ENCODE data around the gene WDR74. TPM values are rescaled to one million over a fixed set of nuclear protein-coding genes. Genes with fewer than 3 reads are reported as not detected.

WDR74 gene
- total and polyA plus RNA-seq, 9 of the 15 experiments (the other 6 are each of a cell fraction or from before 2014, with no cell fraction given) = 32.7 to 210 (median 114) TPM

GRCh38 chr11:62850911-62851806, 11.8 kb upstream of the WDR74 start (continued):
- no peak for TF ChIP-seq ZNF77 (CRISPR knock-in tag; IDR thresholded peaks at IDR 0.05)
- TF ChIP-seq PURB (CRISPR knock-in tag; IDR thresholded peaks at IDR 0.05; ENCODE audit: low read depth) = no peak
- TF ChIP-seq, protein P1, sequence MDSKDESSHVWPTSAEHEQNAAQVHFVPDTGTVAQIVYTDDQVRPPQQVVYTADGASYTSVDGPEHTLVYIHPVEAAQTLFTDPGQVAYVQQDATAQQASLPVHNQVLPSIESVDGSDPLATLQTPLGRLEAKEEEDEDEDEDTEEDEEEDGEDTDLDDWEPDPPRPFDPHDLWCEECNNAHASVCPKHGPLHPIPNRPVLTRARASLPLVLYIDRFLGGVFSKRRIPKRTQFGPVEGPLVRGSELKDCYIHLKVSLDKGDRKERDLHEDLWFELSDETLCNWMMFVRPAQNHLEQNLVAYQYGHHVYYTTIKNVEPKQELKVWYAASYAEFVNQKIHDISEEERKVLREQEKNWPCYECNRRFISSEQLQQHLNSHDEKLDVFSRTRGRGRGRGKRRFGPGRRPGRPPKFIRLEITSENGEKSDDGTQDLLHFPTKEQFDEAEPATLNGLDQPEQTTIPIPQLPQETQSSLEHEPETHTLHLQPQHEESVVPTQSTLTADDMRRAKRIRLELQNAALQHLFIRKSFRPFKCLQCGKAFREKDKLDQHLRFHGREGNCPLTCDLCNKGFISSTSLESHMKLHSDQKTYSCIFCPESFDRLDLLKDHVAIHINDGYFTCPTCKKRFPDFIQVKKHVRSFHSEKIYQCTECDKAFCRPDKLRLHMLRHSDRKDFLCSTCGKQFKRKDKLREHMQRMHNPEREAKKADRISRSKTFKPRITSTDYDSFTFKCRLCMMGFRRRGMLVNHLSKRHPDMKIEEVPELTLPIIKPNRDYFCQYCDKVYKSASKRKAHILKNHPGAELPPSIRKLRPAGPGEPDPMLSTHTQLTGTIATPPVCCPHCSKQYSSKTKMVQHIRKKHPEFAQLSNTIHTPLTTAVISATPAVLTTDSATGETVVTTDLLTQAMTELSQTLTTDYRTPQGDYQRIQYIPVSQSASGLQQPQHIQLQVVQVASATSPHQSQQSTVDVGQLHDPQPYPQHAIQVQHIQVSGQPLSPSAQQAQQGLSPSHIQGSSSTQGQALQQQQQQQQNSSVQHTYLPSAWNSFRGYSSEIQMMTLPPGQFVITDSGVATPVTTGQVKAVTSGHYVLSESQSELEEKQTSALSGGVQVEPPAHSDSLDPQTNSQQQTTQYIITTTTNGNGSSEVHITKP (IDR thresholded peaks at IDR 0.05; ENCODE audit: partially characterized antibody) = no peak
- TF ChIP-seq HNRNPLL (IDR thresholded peaks at IDR 0.05; ENCODE audit: low read depth, low read length, poor library complexity, severe bottlenecking) = no peak
- TF ChIP-seq KDM2B (CRISPR knock-in tag; IDR thresholded peaks at IDR 0.05) = no peak
- TF ChIP-seq RBM25 (IDR thresholded peaks at IDR 0.05; ENCODE audit: low read depth, low read length, severe bottlenecking) = no peak
- TF ChIP-seq, protein P2, sequence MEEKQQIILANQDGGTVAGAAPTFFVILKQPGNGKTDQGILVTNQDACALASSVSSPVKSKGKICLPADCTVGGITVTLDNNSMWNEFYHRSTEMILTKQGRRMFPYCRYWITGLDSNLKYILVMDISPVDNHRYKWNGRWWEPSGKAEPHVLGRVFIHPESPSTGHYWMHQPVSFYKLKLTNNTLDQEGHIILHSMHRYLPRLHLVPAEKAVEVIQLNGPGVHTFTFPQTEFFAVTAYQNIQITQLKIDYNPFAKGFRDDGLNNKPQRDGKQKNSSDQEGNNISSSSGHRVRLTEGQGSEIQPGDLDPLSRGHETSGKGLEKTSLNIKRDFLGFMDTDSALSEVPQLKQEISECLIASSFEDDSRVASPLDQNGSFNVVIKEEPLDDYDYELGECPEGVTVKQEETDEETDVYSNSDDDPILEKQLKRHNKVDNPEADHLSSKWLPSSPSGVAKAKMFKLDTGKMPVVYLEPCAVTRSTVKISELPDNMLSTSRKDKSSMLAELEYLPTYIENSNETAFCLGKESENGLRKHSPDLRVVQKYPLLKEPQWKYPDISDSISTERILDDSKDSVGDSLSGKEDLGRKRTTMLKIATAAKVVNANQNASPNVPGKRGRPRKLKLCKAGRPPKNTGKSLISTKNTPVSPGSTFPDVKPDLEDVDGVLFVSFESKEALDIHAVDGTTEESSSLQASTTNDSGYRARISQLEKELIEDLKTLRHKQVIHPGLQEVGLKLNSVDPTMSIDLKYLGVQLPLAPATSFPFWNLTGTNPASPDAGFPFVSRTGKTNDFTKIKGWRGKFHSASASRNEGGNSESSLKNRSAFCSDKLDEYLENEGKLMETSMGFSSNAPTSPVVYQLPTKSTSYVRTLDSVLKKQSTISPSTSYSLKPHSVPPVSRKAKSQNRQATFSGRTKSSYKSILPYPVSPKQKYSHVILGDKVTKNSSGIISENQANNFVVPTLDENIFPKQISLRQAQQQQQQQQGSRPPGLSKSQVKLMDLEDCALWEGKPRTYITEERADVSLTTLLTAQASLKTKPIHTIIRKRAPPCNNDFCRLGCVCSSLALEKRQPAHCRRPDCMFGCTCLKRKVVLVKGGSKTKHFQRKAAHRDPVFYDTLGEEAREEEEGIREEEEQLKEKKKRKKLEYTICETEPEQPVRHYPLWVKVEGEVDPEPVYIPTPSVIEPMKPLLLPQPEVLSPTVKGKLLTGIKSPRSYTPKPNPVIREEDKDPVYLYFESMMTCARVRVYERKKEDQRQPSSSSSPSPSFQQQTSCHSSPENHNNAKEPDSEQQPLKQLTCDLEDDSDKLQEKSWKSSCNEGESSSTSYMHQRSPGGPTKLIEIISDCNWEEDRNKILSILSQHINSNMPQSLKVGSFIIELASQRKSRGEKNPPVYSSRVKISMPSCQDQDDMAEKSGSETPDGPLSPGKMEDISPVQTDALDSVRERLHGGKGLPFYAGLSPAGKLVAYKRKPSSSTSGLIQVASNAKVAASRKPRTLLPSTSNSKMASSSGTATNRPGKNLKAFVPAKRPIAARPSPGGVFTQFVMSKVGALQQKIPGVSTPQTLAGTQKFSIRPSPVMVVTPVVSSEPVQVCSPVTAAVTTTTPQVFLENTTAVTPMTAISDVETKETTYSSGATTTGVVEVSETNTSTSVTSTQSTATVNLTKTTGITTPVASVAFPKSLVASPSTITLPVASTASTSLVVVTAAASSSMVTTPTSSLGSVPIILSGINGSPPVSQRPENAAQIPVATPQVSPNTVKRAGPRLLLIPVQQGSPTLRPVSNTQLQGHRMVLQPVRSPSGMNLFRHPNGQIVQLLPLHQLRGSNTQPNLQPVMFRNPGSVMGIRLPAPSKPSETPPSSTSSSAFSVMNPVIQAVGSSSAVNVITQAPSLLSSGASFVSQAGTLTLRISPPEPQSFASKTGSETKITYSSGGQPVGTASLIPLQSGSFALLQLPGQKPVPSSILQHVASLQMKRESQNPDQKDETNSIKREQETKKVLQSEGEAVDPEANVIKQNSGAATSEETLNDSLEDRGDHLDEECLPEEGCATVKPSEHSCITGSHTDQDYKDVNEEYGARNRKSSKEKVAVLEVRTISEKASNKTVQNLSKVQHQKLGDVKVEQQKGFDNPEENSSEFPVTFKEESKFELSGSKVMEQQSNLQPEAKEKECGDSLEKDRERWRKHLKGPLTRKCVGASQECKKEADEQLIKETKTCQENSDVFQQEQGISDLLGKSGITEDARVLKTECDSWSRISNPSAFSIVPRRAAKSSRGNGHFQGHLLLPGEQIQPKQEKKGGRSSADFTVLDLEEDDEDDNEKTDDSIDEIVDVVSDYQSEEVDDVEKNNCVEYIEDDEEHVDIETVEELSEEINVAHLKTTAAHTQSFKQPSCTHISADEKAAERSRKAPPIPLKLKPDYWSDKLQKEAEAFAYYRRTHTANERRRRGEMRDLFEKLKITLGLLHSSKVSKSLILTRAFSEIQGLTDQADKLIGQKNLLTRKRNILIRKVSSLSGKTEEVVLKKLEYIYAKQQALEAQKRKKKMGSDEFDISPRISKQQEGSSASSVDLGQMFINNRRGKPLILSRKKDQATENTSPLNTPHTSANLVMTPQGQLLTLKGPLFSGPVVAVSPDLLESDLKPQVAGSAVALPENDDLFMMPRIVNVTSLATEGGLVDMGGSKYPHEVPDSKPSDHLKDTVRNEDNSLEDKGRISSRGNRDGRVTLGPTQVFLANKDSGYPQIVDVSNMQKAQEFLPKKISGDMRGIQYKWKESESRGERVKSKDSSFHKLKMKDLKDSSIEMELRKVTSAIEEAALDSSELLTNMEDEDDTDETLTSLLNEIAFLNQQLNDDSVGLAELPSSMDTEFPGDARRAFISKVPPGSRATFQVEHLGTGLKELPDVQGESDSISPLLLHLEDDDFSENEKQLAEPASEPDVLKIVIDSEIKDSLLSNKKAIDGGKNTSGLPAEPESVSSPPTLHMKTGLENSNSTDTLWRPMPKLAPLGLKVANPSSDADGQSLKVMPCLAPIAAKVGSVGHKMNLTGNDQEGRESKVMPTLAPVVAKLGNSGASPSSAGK (IDR thresholded peaks at IDR 0.05) = no peak
- TF ChIP-seq MEF2D (tag; conservative IDR thresholded peaks at IDR 0.05; ENCODE audit: low read depth) = 0 out of 2 replicates have a peak, but pooled peaks have one; percentile 32
- no peak for TF ChIP-seq TCF7L2 (IDR thresholded peaks at IDR 0.05; ENCODE audit: low read depth, low read length)

All from K562 (cell line).